HG02623 (cell line): Measurements from ENCODE around the gene CNDP1.
"Not testable (repeated sequence)": the region's sequence is repeated elsewhere in the genome, so short reads cannot be mapped to it uniquely, and the experiment has no call there.

Experiments
- ATAC-seq: cut with Tn5 transposase; IDR thresholded peaks from one replicate; pipeline ENCODE4 v1.9.1; 2021; ENCODE audit warnings: moderate library complexity; ENCODE audit not compliant: unreplicated experiment

Gene CNDP1

DNA sequence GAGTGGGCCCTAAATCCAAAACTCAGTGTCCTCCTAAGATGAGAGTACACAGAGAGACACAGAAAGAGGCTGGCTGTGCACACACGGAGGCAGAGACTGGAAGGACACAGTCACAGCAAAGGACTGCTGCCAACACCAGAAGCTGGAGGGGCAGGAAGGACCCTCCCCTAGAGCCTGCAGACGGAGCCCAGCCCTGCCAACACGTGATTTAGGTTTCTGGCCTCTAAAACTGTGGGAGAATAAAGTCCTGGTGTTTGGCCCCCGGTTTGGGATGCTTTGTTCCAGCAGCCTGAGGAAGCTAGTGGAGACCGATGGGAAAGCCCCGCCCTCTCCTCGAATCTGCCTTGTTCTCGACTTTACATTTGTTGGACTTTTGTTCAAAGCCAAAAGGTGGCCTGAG lies 10.6 kb downstream of the CNDP1 start:
- no peak for ATAC-seq

DNA sequence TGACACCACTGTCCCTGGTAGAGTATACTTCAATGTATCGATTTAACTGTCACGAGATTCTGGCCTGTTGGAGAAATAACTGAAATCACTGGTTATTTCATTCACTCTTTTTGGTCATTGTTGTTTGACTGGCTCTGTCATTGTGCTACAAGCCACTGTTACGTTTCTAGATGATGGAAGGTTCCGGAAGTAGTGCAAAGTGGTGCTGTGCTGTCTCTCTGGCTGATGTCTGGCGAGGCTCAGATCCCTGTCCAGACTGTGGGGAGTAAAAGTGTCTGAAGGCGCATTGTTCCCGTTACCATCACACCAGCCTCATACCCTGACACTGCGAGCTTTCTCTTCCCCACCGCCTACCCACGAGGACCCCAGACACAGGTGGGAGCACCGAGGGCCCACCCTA lies 11.7 kb downstream of the CNDP1 start:
- no peak for ATAC-seq

DNA sequence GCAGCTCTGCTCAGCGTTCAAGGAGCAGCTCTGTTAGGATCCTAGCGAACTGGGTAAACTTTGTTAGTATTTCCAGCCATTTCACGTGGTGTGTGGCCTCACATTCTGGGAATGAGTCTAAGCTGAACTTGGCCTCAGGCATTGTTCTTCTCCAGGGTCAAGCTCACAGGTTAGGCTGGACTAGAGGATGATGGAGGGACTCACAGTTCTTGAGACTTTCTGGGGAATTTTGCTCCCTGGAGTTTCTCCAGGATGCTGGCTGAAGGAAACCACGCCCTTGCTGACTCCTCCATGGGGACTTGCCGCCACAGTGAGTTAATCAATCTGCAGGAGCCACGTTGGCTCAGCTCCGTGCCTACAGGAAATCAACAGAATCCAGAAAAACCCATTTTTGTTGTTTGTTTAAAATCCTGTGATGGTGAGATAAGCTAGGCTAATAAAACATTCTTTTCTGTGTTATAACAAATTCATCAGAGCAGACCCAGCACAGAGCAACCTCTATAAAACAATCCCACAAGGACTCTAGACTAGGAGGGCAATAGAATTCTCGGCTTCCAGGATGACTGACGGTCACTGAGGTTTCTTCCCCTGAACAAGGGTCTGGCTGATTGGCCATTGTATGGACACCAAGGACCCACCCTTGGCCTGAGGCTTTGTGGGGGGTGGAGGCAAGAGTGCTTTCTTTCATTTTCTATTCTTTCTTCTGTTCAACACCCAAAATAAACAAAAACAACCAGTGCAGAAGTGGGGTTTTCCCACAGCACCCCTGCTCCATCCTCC lies 12.6 kb downstream of the CNDP1 start:
- no peak for ATAC-seq

DNA sequence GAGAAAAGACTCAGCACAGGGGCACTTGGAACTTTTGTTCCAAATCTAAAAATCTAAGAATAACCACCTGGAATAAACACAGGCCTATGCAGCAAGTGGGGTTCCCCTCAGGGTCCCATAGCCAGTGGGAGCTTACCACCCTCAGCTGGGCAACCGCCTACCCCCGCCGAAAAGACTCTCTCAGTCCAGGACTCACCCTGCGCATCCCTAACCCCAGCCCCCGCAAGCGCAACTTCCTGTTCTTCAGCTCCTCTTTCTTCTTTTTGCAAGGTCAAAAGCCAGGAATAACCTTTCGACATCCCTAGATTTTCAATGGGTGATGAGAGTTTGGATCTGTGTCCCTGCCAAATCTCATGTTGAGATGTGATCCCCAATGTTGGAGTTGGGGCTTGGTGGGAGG lies 13.6 kb downstream of the CNDP1 start:
- ATAC-seq: no peak

DNA sequence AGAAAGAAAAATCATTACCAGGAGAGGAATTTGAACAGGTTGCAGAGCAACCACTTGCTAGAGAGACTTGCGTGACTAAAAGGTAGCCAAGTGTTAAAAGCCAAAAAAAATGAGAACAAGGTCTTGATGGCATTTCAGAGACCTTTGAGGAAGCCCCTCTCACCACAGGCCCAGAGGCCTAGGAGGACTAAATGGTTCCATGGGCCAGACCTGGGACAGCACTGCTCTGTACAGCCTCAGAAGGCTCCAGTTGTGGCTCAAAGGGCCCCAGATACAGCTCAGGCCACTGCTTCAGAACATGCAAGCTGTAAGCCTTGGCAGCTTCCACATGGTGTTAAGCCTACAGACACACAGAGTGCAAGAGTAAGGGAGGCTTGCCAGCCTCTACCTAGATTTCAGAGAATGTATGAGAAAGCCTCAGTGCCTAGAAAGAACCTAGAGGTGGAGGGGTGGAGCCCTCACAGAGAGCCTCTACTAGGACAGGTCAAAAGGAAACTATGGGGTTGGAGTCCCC lies 15.3 kb downstream of the CNDP1 start:
- no peak for ATAC-seq

DNA sequence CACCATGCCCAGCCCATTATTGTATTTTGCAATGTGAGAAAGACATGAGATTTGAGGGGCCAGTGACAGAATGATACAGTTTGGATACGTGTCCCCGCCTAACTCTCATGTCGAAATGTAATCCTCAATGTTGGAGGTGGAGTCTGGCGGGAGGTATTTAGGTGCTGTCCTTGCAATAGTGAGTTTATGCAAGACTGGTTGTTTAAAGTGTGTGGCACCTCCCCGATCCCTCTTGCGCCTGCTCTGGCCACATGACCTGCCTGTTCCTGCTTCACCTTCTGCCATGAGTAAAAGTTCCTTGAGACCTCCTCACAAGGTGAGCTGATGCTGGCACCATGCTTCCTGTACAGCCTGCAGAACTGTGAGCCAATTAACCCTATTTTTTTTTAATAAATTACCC lies 16.6 kb downstream of the CNDP1 start:
- no peak for ATAC-seq

DNA sequence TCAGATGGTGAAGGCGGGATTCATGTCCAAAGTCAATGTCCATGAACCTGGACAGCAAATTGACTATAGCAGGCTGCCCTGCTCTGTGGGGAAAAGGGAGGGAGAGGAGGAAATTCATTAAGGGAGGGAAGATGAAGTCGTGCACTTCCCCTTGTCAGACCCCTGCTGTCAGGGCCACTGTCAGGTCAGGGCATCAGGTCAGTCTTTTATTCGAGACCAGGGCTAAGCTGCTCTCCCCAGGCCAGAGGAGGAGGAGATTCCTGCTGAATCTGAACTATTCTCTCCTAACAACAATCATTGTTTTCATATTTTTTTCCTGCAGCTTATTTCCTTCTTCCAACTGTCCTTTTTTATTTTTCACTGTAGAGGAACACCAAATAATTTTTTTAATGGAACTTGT lies 17.2 kb downstream of the CNDP1 start:
- no peak for ATAC-seq

DNA sequence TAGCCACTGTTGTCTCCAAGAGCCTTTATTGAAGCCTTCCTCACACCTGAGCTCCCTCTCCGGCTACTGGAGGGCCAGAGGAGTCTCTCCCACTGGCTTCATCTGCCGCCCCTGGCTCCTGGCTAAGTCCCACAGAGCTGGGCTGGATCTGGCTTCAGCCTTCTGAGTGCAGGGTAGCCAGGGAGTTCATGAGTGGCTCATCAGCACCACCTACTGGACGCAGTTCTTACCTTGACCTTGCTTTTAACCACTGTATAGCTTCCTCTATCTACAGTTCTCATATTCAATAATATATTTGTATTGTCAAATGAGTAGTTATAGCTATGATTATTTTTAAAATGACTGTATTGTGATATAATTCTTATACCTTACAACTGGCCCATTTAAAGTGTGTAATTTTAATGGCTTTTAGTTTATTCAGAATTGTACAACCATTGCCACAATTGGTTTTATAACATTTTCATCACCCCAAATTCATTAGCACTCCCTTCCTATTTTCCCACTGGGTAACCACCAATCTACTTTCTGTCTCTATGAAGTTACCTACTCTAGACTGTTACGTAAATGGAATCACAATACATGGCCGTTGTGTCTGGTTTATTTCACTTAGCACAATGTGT lies 17.7 kb downstream of the CNDP1 start:
- peak; percentile 99 for ATAC-seq

DNA sequence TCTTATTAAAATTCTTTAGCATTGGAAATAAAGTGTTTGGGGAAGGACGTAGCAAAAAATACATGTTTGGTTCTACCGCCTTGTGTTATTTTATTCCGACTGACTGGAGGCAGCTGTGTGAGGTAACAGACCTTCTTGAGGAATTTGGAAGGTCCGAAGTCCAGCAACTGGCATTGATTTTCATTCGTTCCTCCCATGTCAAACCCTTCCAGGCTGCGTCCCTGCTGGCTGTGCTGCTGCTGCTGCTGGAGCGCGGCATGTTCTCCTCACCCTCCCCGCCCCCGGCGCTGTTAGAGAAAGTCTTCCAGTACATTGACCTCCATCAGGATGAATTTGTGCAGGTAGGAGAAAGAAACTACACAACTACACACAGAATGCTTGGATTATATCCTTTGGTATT lies 21.8 kb downstream of the CNDP1 start:
- no peak for ATAC-seq

DNA sequence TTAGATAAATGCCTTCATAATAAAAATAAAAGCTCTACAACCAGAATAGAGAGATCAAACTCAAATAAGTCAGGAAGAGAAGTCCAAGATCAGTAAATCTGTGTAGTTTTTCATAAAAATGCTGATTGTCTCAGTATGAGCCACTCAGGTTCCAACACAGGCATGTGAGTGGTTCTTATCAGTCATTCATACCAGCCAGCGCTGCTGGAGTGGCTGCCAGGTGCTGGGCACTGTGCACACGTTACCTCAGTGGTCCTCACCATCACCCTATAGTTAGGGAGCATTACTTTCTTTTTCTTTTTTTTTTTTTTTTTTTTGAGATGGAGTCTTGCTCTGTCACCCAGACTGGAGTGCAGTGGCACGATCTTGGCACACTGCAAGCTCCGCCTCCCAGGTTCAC lies 23.8 kb downstream of the CNDP1 start:
- no peak for ATAC-seq

DNA sequence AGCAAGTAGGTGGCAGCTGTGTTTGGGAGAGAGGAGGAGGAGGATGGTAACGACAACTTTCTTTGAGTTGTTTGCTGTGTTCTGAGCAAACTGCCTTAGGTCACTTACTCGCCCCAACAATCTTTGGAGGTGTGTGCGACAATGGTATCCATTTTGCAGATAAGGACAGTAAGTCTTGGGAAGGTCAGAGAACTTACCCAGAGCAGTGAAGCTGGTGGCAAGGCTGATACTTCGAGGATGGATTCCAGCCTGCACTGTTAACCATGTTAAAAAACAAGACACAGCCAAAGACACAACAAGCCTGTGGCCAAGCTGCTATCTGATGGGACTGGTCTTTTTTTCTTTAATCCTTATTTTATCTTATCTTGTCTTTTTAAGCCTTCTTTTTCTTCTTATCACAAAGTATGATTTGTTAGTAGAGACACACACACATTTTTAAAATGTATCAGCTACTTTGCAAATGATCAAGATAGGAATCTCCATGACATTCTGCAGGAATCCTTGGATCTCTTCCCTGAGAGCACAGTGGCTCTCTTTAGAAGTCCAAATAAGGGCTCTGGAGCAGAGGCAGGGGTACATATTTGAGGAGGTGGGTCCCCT lies 27.9 kb downstream of the CNDP1 start:
- no peak for ATAC-seq

DNA sequence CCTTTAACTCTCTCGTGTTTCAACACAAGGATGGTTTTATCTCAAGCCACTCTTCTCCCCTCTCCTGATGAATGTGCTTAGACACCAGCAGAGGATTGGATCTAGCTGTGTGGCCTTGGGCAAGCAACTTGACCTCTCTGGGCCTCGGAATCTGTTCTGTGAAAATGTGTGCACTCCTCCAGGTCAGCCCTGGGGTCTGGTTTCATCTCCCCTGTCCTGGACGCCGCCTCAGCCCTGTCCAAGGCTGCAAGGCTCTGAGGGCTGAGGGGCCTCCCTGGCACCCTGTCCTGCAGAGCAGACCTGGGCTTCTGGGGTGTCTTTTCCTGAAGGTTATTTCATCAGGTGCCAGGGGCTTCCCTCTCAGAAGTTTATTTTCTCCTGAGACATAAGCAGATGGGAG lies 28.5 kb downstream of the CNDP1 start:
- ATAC-seq: no peak

DNA sequence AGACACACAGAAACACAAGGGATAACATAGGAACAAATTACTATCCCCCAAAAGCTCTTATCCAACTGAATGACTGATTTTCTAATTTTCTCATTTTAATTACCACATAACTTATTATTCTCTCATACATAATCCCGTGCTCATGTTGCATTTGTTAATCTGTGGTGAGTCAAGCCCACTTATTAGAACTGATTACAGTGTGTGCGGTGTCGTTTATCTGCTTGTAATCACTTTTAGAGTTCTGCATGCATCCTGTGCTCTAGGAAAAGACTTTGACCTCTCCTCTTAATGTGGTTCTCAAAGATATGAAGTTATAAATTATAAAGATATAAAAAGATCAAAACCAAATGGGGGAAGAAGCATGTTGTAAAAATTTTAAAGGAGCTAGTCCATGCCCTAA lies 29.7 kb downstream of the CNDP1 start:
- no peak for ATAC-seq

DNA sequence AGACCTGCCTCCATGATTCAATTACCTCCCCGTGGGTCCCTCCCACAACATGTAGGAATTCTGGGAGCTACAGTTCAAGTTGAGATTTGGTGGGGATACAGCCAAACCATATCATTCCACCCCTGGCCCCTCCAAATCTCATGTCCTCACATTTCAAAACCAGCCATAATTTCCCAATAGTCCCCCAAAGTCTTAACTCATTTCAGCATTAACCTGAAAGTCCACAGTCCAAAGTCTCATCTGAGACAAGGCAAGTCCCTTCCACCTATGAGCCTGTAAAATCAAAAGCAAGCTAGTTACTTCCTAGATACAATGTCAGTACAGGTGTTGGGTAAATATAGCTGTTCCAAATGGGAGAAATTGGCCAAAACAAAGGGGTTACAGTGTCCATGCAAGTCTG lies 30.9 kb downstream of the CNDP1 start:
- not testable (repeated sequence) for ATAC-seq

DNA sequence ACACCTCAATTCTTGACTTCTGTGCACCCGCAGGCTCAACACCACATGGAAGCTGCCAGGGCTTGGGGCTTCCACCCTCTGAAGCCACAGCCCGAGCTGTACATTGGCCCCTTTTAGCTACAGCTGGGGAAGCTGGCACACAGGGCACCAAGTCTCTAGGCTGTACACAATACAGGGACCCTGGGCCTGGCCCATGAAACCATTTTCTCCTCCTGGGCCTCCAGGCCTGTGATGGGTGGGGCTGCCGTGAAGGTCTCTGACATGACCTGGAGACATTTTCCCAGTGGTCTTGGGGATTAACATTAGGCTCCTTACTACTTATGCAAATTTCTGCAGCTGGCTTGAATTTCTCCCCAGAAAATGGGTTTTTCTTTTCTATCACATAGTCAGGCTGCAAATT lies 31.7 kb downstream of the CNDP1 start:
- ATAC-seq: not testable (repeated sequence)

DNA sequence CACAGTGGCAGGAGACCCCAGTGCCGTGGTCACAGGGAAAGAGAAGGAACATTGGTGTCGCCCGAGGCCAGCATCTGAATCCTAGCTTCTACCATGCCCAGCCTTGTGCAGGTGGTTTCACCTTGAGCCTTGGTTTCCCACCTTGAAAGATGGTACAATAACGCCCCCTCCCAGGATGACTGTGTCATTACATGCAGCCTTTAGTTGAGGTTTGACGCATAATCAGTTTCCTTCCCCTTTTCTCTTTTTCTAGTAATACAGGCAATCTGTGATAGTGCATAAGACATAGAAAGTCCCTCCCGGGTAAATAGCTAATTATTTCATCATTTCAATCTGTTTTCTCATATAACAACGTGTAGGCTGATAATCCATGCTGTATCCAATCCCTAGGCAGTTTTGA lies 33.5 kb downstream of the CNDP1 start:
- no peak for ATAC-seq

DNA sequence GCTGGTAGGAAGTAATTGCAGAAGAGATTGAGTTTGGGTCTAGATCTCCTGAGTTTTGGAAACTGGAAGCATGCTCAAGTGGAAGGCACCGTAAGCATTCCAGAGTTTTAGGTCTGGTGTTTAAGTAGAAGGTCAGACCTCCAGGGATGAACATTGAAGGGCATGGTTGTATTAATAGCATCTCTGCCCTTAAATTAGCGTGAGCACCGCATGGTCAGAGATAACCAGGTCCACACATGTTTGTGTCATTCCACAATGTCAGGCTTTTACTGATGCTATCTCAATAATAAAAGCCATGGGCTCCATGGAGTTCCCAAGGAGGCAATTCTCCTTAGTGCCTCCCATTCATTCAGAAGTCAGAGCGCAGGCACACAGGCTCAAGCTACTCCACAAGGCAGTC lies 35.1 kb downstream of the CNDP1 start:
- ATAC-seq: no peak

DNA sequence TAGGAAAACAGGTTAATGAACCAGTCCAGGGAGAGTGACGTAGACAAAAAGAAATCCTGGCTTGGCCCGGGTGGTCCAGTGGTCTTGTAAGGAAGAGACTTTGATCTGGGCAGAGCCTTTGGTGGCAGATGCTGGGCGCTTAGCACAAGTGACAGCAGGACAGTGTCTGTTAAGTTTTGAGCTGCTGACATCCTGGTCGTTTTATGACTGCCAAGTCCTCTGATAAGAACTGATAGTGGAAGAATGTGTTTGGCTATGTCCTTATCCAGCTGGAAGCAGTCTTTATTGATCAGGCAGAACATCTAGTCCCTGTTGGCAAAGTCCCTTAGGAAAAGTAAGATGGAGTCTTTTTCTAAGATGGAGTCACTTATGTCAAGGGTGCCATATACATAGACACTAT lies 36.0 kb downstream of the CNDP1 start:
- ATAC-seq: no peak

DNA sequence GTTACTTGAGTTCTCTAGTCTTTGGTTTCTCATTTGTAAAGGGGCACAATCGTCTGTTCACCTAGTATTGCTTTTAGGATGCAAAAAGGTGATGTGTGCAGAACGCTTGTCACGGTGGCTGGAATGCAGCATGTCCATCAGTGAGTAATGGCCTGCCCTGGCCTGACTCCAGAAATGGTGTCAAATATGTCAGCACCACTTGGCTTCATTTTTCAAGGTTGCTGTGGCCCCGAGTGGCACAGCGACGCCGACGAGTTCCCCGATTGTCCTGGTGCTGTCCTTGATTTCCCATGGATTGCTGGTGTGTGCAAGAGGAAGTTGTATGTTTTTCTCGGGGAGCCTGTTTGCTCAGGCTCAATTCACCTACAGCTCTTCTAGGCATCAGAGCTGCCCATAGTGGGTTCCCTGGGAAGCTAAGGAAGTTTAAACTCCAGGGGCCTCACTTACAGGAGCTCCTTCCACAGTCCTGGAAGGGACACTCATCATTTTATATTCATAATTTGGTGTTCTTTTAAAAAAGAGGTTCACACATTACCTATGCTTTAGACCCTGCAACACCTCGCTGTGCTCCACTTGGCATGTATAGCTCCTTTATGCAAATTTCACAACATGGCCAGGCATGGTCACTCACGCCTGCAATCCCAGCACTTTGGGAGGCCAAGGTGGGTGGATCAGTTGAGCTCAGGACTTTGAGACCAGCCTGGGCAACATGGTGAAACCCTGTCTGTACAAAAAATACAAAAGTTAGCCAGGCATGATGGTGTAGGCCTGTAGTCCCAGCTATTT lies 37.8 kb downstream of the CNDP1 start:
- ATAC-seq: no peak

DNA sequence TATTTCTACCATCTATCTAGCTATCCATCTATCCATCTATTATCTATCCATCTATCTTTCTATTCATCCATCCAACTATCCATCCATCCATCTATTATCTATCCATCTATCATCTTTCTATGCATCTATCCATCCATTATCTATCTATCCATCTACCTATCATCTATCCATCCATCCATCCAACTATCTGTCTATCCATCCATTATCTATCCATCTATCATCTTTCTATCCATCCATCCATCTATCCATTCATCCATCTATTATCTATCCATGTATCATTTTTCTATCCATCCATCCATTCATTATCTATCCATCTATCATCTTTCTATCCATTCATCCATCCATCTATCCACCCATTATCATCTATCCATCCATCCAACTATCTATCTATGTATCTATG lies 38.8 kb downstream of the CNDP1 start:
- no peak for ATAC-seq

DNA sequence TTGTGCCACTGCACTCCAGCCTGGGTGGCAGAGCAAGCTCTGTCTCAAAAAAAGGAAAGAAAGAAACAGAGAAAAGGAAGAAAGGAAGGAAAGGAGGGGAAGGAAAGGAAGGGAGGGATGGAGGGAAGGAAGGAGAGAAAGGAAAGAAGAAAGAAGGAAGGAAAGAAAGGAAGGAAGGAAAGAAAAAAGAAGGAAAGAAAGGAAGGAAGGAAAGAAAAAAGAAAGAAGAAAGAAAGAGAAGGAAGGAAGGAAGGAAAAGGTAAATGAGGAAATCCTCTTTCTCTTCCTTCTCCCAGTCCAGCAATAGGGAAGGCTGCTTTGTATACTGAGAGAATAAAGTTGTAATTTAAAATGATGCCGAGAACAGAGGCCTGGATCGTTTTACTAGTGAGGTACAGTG lies 40.6 kb downstream of the CNDP1 start:
- ATAC-seq: no peak
